ENCODE results near the gene SLC38A1.

Gene SLC38A1

GRCh38 chr12:46186088-46186487, 82.8 kb downstream of the SLC38A1 start:
- no peak for DNase-seq (ENCODE audit: low read depth)
- no peak overlapping the region for H3K4me3 ChIP-seq (ENCODE audit: control insufficient read depth, low read depth, low read length)
- TF ChIP-seq, protein P1, sequence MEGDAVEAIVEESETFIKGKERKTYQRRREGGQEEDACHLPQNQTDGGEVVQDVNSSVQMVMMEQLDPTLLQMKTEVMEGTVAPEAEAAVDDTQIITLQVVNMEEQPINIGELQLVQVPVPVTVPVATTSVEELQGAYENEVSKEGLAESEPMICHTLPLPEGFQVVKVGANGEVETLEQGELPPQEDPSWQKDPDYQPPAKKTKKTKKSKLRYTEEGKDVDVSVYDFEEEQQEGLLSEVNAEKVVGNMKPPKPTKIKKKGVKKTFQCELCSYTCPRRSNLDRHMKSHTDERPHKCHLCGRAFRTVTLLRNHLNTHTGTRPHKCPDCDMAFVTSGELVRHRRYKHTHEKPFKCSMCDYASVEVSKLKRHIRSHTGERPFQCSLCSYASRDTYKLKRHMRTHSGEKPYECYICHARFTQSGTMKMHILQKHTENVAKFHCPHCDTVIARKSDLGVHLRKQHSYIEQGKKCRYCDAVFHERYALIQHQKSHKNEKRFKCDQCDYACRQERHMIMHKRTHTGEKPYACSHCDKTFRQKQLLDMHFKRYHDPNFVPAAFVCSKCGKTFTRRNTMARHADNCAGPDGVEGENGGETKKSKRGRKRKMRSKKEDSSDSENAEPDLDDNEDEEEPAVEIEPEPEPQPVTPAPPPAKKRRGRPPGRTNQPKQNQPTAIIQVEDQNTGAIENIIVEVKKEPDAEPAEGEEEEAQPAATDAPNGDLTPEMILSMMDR (IDR thresholded peaks at IDR 0.05; ENCODE audit: control insufficient read depth, insufficient read depth, low read depth, low read length, missing control alignments) = no peak

DNA sequence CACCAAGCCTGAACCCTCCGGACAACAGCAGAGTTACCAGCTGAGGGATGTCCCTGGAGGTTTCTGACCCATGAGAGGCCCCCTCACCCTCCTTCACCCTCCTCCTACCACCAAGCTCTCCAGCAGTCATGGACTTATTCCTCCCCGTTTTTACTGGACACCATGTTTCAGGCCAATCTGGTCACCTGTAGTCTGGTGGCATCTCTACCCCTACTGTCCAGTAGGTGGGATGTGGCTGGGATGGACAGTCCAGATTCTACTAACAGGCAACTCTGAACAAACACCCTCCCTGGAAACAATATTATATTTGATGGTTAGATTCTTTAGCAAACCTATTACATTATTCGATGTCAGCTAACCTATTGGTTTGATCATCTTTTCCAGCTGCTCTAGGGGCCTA, 83.2 kb downstream of the SLC38A1 start:
- TF ChIP-seq, protein P1 (IDR thresholded peaks at IDR 0.05; ENCODE audit: control insufficient read depth, insufficient read depth, low read depth, low read length, missing control alignments) = no peak
- H3K4me3 ChIP-seq (ENCODE audit: control insufficient read depth, low read depth, low read length) = no peak overlapping the region
- DNase-seq (ENCODE audit: low read depth) = no peak

GRCh38 chr12:46184798-46185595, 83.8 kb downstream of the SLC38A1 start:
- no peak for DNase-seq (ENCODE audit: low read depth)
- H3K4me3 ChIP-seq (ENCODE audit: control insufficient read depth, low read depth, low read length) = no peak overlapping the region

GRCh38 chr12:46183112-46183511, 85.7 kb downstream of the SLC38A1 start:
- TF ChIP-seq, protein P1 (IDR thresholded peaks at IDR 0.05; ENCODE audit: control insufficient read depth, insufficient read depth, low read depth, low read length, missing control alignments) = no peak
- H3K4me3 ChIP-seq (ENCODE audit: control insufficient read depth, low read depth, low read length) = no peak overlapping the region
- DNase-seq (ENCODE audit: low read depth) = no peak

More at GRCh38 chr12:46184798-46185595, 83.8 kb downstream of the SLC38A1 start:
- TF ChIP-seq, protein P1 (IDR thresholded peaks at IDR 0.05; ENCODE audit: control insufficient read depth, insufficient read depth, low read depth, low read length, missing control alignments) = no peak

DNA sequence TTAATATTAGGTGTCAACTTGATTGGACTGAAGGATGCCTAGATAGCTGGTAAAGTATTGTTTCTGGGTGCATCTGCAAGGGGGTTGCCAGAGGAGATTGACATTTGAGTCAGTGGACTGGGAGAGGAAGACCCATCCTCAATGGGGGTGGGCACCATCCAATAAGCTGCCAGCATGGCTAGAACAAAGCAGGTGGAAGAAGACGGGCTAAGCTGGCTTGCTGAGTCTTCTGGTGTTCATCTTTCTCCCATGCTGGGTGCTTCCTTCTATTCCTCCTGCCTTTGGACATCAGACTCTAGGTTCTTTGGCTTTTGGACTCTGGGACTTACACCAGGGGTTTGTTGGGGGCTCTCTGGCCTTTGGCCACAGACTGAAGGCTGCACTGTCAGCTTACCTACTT, 87.4 kb downstream of the SLC38A1 start:
- H3K4me3 ChIP-seq (ENCODE audit: control insufficient read depth, low read depth, low read length) = no peak overlapping the region
- no peak for DNase-seq (ENCODE audit: low read depth)
- TF ChIP-seq, protein P1 (IDR thresholded peaks at IDR 0.05; ENCODE audit: control insufficient read depth, insufficient read depth, low read depth, low read length, missing control alignments) = no peak

DNA sequence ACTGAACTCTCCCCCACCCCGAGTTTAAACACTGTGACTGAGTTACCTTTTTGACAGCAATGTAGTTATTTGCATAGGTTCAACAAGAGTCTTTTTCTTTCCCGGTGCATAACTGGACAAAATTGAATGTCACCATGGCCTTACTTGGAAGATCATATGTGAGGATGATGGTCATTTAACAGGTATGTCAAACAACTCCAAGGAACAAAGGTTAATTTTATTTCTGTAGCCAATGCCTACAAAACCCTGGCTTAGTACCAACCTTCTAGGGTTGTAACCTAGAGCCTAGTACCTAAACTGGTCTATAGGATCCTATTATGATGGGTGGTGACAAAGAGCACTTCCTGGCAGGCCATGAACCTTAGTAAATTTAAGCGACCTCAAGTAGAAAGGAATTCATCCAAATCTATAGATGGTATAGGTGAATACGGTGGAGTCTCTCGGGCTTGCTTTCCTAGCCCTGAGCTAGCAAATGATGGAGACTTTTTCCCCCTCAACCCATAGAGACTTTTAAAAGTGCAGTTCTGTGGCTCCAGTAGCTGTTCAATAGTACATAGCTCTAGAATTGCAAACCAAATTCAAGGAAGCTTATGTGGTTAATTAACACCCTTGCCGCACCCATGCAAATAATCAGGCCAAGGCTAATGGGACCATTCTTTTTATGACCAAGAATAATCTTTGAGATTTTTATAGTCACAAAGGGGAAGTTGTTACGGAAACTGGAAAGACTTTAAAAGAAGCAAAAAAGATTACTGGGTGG, 89.0 kb downstream of the SLC38A1 start:
- DNase-seq (ENCODE audit: low read depth) = no peak
- no peak overlapping the region for H3K4me3 ChIP-seq (ENCODE audit: control insufficient read depth, low read depth, low read length)
- TF ChIP-seq, protein P1 (IDR thresholded peaks at IDR 0.05; ENCODE audit: control insufficient read depth, insufficient read depth, low read depth, low read length, missing control alignments) = no peak
